GM12864 (cell line): ENCODE measurements around the gene ARRB1.
"Not testable (repeated sequence)": the region's sequence is repeated elsewhere in the genome, so short reads cannot be mapped to it uniquely, and the experiment has no call there.

Source experiments
- DNase-seq: peaks from one replicate; pipeline ENCODE4 v3.0.0-alpha.2; 2011; ENCODE audit warnings: low read depth
- H3K4me3 ChIP-seq: 2 replicates; pipeline ENCODE4 v1.5.1; 2011; ENCODE audit warnings: mild to moderate bottlenecking, low read depth, low read length, control low read depth
- CTCF ChIP-seq: IDR thresholded peaks from 2 replicates; pipeline ENCODE4 v1.5.1; 2011; ENCODE audit warnings: low read depth, mild to moderate bottlenecking, moderate library complexity, low read length, control low read depth, inconsistent platforms; ENCODE audit errors: missing control alignments

The ARRB1 gene

GRCh38 chr11:75380716-75381420 is 29.4 kb upstream of the ARRB1 start:
- no peak for DNase-seq
- no peak for TF ChIP-seq CTCF
- H3K4me3 ChIP-seq: no peak overlapping the region

DNA sequence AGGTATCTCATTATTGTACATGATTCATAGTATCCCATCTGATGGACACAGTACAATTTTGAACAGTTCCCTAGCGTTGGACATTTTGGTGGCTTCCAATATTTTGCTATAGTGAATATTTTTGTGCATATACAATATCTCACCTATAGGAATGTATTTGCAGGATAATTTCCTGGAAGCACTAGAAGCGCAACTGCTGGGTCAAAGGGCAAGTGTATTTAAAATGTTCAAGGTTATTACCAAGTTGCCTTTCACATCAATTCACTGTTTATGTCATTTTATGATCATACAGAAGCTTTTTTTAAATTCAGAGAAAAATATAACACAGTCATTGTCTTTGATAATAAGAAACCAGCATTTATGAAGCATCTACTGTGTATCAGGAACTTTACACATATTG is 28.8 kb upstream of the ARRB1 start:
- H3K4me3 ChIP-seq: no peak overlapping the region

DNA sequence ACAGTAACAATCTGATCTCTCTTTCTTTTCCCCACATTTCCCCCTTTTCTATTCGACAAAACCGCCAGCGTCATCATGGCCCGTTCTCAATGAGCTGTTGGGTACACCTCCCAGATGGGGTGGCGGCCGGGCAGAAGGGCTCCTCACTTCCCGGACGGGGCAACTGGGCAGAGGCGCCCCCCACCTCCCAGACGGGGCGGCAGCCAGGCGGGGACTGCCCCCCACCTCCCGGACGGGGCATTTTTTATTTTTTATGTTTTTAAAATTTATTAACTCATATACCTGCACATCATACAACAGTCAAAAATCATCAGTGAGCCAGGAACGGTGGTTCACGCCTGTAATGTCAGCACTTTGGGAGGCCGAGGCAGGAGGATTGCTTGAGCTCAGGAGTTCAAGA is 27.3 kb upstream of the ARRB1 start:
- DNase-seq, H3K4me3 ChIP-seq: not testable (repeated sequence)

More for the DNA sequence above, 28.8 kb upstream of the ARRB1 start:
- DNase-seq: no peak
- TF ChIP-seq CTCF: no peak

DNA sequence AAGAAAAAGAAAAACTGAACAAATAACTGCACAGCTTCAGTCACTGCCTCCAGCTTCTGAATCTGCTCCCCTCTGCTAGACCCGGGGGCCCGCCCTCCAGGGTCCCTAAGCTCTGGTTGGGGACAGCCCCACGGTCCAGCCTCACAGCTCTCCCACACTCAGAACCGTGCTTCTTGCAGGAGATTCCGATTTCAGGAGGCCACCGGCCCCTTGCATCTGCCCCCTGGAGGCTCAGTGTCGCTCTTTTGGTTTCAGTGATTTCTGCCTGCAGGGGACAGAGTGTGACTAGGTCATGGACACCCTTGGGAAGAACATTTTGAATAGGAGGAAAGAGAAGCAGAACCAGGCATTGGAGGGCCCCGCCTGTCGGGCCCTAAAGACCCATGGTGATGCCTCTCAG is 24.7 kb upstream of the ARRB1 start:
- peak; percentile 10 for TF ChIP-seq CTCF
- DNase-seq: no peak
- no peak overlapping the region for H3K4me3 ChIP-seq

GRCh38 chr11:75375626-75376025 is 24.2 kb upstream of the ARRB1 start:
- DNase-seq: no peak
- H3K4me3 ChIP-seq: no peak overlapping the region
- TF ChIP-seq CTCF: no peak

GRCh38 chr11:75374646-75375045 is 23.2 kb upstream of the ARRB1 start:
- DNase-seq: no peak
- no peak overlapping the region for H3K4me3 ChIP-seq
- TF ChIP-seq CTCF: no peak

- no peak overlapping the region for H3K4me3 ChIP-seq
- TF ChIP-seq CTCF: no peak
- no peak for DNase-seq
Observed at GRCh38 chr11:75373201-75373600, 21.7 kb upstream of the ARRB1 start.
